ENCODE results near the gene CATSPERE.

DNA sequence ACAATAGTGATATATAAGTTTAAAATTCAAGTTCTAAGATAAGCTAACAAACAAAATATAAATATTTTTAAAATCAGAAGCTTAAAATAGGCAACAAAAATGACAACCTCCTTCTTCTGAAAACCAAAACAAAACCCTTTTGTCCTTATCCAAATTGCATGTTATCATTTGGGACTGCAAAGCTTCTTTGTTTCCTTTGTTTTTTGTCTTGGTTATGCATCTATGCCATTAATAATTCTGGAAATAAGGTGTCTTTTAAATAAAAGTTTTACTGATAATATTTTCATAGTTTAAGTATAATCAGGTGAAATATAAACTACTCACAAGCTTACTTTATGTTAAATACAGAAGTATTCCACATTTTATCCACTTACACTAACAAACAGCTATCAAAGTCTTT lies 29.9 kb upstream of the CATSPERE start:
- TF ChIP-seq POLR2A (IDR thresholded peaks at IDR 0.05; ENCODE audit: low read length) (no peak), GATA1 (IDR thresholded peaks at IDR 0.05; ENCODE audit: low read depth, low read length) (no peak)

All from erythroblast (primary cell).